ENCODE results near the gene IP6K3.

Gene IP6K3

GRCh38 chr6:33700391-33701050 is 46.2 kb downstream of the IP6K3 start:
- peak; percentile 89 for DNase-seq

GRCh38 chr6:33699739-33700138 is 47.0 kb downstream of the IP6K3 start:
- no peak for DNase-seq

- no peak for DNase-seq
Observed at GRCh38 chr6:33699131-33699530, 47.6 kb downstream of the IP6K3 start.

- no peak for DNase-seq
Observed at GRCh38 chr6:33698494-33698893, 48.2 kb downstream of the IP6K3 start.

GRCh38 chr6:33697845-33698244 is 48.9 kb downstream of the IP6K3 start:
- DNase-seq, result no peak

GRCh38 chr6:33696548-33697518 is 49.9 kb downstream of the IP6K3 start:
- peak; percentile 60 for DNase-seq

- DNase-seq, result peak; percentile 50
Observed at GRCh38 chr6:33696076-33696475, 50.6 kb downstream of the IP6K3 start.

- DNase-seq, result no peak
Observed at GRCh38 chr6:33695451-33695887, 51.2 kb downstream of the IP6K3 start.

- DNase-seq, result peak; percentile 57
Observed at GRCh38 chr6:33694977-33695376, 51.7 kb downstream of the IP6K3 start.

- DNase-seq, result peak; percentile 99
Observed at GRCh38 chr6:33694401-33694931, 52.2 kb downstream of the IP6K3 start.

GRCh38 chr6:33693186-33694105 is 53.3 kb downstream of the IP6K3 start:
- DNase-seq, result peak; percentile 52

GRCh38 chr6:33692760-33693158 is 53.9 kb downstream of the IP6K3 start:
- no peak for DNase-seq

GRCh38 chr6:33692078-33692759 is 54.5 kb downstream of the IP6K3 start:
- no peak for DNase-seq

GRCh38 chr6:33691456-33692077 is 55.1 kb downstream of the IP6K3 start:
- no peak for DNase-seq

- DNase-seq, result no peak
Observed at GRCh38 chr6:33690766-33691165, 55.9 kb downstream of the IP6K3 start.

- DNase-seq, result no peak
Observed at GRCh38 chr6:33689879-33690278, 56.8 kb downstream of the IP6K3 start.

GRCh38 chr6:33689148-33689494 is 57.6 kb downstream of the IP6K3 start:
- no peak for DNase-seq

- no peak for DNase-seq
Observed at GRCh38 chr6:33688451-33689147, 58.1 kb downstream of the IP6K3 start.

- DNase-seq, result no peak
Observed at GRCh38 chr6:33688006-33688405, 58.7 kb downstream of the IP6K3 start.

- no peak for DNase-seq
Observed at GRCh38 chr6:33686981-33687975, 59.4 kb downstream of the IP6K3 start.

Measured in NCI-H82 (cell line).